GM18867 (cell line): ENCODE results near the gene IGSF9B.
"Not testable (repeated sequence)": the region's sequence is repeated elsewhere in the genome, so short reads cannot be mapped to it uniquely, and the experiment has no call there.

Experiments
- ATAC-seq: cut with Tn5 transposase; IDR thresholded peaks from one replicate; pipeline ENCODE4 v1.9.1; 2021; ENCODE audit warnings: mild to moderate bottlenecking, moderate library complexity; ENCODE audit not compliant: unreplicated experiment

IGSF9B gene, protein sequence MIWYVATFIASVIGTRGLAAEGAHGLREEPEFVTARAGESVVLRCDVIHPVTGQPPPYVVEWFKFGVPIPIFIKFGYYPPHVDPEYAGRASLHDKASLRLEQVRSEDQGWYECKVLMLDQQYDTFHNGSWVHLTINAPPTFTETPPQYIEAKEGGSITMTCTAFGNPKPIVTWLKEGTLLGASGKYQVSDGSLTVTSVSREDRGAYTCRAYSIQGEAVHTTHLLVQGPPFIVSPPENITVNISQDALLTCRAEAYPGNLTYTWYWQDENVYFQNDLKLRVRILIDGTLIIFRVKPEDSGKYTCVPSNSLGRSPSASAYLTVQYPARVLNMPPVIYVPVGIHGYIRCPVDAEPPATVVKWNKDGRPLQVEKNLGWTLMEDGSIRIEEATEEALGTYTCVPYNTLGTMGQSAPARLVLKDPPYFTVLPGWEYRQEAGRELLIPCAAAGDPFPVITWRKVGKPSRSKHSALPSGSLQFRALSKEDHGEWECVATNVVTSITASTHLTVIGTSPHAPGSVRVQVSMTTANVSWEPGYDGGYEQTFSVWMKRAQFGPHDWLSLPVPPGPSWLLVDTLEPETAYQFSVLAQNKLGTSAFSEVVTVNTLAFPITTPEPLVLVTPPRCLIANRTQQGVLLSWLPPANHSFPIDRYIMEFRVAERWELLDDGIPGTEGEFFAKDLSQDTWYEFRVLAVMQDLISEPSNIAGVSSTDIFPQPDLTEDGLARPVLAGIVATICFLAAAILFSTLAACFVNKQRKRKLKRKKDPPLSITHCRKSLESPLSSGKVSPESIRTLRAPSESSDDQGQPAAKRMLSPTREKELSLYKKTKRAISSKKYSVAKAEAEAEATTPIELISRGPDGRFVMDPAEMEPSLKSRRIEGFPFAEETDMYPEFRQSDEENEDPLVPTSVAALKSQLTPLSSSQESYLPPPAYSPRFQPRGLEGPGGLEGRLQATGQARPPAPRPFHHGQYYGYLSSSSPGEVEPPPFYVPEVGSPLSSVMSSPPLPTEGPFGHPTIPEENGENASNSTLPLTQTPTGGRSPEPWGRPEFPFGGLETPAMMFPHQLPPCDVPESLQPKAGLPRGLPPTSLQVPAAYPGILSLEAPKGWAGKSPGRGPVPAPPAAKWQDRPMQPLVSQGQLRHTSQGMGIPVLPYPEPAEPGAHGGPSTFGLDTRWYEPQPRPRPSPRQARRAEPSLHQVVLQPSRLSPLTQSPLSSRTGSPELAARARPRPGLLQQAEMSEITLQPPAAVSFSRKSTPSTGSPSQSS (N-terminal part only)

DNA sequence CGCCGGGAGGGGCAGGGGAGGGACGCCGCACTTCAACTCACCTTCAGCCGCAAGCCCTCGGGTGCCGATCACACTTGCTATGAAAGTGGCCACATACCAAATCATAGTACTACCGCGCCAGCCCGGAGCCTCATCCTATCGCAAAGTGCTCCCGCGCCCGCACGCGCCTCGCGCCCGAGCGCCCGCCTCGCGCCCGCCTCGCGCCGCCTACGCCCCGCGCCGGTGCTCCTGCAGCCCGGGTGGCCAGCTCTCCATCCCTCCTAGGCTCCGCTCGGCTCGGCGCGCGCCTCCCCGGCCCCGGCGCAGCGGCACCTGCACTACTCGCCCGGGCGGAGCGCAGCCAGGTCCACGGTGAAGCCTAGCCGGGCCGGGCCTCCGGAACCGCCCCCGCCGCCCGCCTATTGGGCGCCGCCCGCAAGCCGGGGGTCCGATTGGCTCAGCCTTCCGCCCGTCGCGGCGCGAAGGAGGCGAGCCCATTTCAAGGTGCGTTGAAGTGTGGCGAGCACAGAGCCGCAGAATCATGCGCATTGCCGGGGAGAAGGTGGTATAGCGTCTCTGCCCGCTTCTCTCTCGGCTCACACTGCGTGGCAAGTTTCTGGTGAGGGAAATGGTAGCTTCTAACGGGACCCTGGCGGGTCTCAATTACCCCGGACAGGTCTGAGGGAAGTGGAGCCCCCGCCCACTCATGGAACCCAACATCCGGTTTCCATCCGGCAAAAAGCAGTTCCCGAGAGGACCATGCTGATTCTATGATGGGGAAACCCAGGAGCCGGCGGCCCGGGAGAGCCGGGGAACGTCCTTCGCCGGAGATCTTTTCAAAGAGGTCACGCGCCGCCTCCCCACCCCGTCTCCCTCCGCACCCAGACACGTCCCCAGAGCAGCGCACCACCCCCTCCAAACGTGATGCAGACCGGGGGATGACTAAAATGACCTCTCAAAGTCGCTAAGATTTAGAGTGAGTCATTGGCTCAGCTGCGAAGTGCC lies at the start of gene IGSF9B:
IGSF9B (minus strand) TSS at position 319 of the 984 bp plus-strand sequence; CDS start at position 105, 214 bp downstream.
- ATAC-seq, result peak; percentile 100

DNA sequence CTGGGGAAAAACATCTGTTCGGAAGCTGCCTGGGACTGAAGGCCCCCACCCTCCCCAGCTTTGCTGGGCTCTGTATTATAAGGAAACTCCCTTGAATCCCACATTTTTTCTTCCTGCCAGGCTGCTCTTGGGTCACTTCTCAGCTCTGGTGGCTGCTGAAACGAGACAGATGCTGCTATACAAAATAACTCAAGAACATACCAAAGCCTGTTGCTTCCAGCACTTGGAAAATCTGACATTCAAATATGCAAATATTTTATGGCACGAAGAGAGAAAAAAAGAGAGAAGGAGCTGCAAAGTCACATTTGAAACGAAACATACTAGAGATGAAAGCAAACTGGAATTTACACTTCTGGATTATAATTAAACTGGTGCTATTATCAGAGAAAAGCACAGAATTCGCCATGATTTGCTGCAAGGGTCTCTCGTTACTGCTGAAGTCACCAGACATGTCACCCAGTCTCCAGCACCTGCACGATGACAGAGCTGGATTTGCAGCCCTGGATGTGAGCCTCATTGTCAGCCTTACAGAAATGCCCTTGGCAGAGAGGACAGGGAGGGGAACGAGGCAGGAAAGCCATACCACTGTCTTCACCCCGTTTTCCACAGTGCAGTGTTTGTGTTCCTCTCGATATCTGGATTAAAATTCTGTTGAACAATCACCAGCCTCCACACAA lies 47.9 kb upstream of the IGSF9B start:
- ATAC-seq, result no peak

DNA sequence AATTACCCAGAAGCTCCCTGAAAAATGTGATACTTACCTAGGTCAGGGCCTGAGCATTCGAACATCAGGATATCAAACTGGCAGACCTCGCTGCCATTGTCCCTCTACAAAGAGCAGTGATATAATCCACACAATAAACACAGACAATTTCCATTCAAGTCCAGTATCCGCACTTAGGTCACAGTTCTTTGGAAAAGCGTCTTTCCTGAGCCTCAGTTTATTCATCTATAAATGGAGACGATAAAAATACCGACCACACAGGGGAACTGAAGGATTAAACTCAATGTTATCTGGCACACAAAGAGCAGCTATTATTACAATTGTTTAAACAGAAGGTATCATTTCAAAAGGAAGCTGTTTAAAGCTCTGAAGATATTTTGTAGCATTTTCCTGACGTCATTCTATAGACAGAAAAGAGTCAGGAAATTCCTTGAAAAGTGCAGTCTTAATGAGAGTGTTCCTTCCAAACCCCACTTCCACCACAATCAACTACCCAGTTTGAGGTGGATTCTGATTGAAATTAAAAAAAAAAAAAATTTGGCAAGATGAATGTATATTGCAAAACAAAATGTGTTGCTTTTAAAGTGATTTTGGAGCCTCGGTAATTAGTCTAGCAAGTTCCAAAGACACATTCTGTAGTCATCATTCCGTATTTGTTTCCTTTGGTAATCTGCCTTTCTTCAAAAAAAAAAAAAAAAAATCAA lies 47.2 kb upstream of the IGSF9B start:
- ATAC-seq, result no peak

DNA sequence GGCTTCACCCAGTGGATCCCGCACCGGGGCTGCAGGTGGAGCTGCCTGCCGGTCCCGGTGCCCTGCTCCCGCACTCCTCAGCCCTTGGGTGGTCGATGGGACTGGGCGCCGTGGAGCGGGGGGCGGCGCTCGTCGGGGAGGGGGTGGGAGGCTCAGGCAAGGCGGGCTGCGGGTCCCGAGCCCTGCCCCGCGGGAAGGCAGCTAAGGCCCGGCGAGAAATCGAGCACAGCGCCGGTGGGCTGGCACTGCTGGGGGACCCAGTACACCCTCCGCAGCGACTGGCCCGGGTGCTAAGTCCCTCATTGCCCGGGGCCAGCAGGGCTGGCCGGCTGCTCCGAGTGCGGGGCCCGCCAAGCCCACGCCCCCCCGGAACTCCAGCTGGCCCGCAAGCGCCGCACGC lies 46.1 kb upstream of the IGSF9B start:
- ATAC-seq, result not testable (repeated sequence)

DNA sequence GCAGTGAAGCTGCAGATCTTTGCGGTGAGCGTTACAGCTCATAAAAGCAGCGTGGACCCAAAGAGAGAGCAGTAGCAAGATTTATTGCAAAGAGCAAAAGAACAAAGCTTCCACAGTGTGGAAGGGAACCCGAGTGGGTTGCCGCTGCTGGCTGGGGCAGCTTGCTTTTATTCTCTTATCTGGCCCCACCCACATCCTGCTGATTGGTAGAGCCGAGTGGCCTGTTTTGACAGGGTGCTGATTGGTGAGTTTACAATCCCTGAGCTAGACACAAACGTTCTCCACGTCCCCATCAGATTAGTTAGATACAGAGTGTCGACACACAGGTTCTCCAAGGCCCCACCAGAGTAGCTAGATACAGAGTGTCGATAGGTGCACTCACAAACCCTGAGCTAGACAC lies 45.6 kb upstream of the IGSF9B start:
- not testable (repeated sequence) for ATAC-seq

DNA sequence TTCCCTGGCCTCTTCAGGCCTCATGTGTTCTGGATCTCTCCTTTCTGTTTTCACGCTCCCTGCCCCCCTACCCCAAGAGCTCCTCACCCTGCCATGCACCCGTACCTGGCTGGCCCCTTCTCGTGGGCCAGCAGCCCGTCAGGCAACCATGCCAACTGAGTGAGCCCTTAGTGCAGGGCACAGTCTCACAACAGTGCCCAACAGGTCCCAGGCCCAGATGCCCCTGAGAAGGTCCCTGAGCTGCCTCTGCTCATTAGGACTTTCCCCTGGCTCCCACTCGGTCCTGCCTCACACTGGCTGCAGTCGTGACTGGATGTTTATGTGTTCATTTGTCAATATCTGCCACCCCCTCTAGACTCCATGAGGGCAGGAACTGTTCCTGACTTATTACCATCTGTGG lies 44.8 kb upstream of the IGSF9B start:
- ATAC-seq, result no peak

DNA sequence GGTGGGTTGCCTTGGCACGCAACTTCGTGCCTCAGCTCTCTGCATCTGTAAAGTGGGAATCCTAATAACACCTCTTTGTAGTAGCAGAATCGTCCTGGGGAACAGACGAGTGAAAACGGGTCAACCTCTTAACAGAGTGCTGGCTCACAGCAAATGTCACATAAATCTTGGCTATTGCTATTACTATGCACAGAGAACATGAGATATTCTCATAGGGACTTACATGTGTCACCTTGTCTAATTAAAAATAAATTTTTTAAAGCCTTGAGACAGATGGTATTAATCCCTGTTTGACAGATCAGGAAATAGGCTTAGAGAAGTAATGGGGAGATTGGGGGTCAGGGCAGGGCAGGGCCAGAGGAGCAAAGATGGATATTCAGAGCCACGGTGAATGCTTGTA lies 44.3 kb upstream of the IGSF9B start:
- no peak for ATAC-seq

DNA sequence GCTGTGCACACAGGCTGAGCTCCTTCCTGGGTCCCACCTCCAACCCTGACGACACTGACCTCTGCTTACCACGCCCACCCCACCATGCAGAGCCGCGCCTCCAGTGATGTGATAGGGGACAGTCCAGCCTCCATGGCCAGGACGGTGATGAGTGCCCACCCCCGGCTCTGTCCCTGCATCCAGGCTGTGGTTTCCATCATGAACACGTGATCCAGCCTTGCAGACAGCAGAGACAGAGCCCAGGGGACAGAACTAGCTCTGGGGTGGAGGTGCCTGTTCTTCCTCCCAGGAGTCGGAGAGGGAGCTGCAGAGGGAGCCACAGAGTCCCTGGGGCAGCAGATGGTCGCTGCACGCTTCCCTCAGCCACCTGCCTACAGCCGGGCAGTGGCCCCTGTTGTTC lies 42.6 kb upstream of the IGSF9B start:
- no peak for ATAC-seq

DNA sequence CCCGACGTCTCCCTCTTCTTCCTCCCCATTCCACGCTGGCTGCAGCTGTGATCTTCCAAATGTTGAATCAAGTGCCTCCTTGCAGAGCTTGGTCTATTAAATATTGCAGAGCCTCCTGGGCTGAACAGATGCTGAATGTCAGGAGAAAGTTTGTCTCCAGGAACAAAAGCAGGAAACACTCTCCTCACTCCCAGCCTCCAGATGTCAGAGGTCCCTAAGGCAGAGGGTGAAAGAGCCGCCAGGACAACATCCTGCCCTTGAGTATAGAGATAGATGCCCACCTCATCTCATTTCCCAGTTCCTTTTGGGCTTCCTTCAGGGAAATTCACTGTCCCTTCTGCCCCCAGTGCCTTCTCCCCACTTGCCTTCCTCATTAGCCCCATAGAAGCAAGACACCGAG lies 40.8 kb upstream of the IGSF9B start:
- no peak for ATAC-seq

DNA sequence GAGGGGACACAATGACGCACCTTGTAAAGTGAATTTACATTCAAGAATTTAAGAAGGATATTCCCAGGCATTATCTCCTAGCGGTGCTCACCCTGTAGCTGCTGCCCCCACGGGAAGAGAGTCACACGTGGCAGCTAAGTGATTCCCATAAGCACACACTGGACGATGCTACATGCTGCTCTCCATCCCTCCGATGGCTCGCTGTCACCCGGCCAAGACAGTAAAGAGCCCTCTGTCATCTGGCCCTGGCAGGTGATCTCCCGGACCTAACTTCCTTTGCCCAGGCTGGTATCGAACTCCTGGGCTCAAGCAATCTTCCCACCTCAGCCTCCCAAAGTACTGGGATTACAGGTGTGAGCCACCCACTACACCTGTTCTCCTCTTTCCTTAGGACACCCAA lies 39.9 kb upstream of the IGSF9B start:
- ATAC-seq, result no peak

DNA sequence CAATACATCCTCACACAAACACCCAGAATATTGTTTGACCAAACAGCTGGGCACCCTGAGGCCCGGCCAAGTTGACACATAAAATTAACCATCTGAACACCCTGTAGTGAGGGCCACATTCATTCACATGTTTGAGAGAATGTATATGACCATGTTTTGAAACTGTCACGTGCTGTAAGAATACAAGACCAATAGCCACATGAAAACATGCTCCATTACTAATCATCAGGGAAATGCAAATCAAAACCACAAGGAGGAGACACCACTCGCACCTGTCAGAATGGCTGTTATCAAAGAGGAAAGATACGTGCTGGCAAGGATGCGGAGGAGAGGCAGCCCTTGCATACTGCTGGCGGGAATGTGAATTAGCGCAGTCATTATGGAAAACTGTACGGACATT lies 38.3 kb upstream of the IGSF9B start:
- ATAC-seq, result peak; percentile 69

DNA sequence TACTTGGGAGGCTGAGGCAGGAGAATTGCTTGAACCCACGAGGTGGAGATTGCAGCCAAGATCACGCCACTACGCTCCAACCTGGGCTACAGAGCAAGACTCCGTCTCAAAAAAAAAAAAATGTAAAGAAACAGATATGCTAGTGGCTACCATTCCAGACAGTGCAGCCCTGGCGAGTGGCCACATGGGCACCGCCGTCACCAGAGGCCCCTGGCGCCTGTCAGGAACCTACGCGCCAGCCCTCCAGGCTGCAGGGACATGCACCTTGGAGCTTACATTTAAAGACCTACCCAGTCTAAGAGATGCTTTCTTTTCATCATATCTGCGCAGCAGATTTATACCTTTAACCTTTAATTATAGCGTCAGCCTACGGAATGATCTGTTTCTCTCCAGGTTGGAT lies 37.2 kb upstream of the IGSF9B start:
- ATAC-seq, result no peak

DNA sequence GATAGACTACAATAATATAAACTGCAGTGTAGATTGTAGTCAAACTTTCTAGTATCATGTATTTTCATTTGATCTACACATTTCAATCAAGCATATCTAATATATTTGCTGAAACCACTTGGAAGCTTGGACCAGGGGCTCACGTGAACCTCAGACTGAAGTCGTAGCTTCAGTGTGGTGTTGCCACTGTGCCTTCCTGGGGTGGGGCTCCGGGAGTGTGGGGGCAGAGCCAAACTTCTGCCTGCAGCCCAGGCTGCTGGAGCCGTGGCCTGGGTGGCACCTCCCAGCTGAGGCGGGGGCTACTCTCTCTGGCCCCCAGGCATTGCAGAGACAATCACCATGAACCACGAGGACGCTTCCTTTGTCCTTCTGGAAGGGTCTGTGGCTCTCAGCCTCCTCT lies 36.3 kb upstream of the IGSF9B start:
- ATAC-seq, result no peak

DNA sequence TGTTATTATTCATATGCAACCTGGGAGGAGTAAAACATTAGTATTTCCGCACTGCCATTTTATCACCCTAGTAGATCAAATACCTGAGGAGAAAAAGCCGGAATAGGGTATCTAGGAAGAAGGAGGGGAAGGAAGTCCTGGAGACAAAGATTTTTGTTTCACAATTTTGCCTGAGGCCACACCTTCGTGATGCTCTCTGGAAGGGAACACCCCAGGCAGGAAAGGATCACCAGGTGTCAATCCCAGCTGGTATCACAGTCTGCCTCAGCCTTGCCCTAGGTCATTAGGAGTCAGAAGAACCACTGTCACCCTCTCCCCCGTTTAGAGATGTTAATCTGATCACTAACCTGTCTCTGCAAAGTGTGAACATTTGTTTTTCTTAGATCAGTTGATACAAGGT lies 35.4 kb upstream of the IGSF9B start:
- ATAC-seq, result no peak

DNA sequence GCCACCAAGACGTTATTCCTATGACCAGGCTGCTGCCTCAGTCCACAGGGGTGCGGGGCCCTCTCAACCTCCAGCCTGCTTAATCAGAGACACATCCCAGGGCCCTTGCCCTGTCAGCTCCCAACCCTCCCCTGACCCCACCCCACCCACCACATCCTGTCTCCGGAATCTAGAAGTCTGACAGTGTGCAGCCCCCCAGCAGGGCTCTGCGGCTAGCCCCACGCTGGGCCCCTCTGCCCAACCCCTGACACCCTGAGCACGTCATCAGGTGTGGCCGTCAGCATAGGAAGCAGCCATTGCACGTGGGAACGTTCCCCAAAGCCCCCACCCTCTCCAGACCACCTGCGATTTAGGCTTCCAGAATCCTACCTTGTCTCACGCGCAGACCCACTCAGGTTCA lies 34.3 kb upstream of the IGSF9B start:
- no peak for ATAC-seq

DNA sequence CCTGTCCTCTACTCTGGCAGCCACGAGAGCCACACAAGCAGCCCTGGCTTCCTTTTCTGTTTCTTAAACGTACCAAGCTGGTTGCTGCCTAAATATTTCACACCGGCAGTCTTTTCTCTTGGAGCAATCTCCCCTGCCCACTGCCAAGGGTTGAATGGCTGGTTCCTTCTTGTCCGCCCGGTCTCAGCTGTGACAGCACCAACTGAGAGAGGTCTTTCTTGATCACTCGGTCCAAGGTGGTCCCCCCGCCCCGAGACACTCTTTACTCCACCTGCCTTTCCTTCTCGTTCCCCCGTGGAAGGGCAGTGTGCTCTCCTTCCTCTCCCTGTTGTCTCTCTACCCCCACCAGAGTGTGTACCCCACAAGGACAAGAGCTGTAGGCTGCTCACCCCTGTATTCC lies 33.7 kb upstream of the IGSF9B start:
- no peak for ATAC-seq

DNA sequence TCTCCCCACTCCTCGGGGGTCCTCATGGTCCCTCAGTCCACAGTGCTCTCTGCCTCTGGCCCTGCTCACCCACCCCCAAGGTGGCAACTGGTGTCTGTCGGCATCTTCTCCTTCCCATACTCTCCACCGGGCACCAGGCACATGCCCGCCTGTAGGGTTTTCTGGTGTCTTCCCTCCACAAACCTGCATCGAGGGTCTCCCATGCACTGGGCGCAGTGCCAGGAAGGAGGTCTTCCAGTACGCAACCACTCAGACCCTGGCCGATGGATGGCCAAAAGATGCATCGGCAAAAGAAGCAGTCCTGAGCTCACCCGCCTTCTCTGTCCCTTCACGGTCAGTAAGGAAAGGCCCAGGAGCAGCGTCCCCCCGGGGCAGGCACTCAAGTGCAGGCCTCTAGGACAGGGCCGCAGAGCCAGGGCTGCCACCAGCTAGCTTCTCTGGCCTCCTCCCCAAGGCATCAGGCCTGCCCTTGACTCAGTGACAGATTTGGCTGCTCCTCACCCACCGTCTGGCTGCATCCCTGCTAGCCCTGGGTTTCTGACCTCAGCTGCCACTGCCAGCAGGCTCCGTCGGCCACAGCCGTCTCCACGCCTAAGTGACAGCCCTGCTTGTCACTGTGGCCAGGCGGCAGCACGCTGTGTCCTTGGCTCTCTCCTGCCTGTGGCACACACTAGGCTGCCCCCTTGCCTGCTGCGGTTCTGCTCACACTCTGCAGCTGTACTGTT lies 32.1 kb upstream of the IGSF9B start:
- ATAC-seq, result no peak

DNA sequence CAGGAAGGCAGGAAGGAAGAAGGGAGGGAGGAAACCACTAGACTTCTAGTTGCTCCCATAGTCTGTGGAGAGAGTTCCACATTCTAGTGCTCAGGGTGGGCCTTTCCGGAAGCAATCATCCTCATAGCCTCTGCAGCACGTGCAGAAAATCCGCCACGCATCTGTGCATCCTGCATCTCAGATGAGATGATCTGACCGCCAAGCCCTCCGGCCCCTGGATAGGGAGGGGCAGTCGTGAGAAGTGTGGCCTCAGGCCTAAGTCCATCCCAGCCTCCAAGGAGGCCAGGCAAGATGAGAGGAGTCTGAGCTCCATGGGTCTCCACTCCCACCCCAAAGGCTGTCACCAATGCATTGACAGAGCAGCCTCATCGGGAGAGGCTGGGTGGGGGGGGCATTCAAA lies 30.4 kb upstream of the IGSF9B start:
- ATAC-seq, result no peak
